ENCODE results near the gene STARD4. TPM values are rescaled to one million over a fixed set of nuclear protein-coding genes. Genes with fewer than 3 reads are reported as not detected.

STARD4 gene
- total RNA-seq, 1 donor from 2014 or later: 65.8 TPM

- Mint-ChIP-seq H3K27ac (no peak overlapping the region), H3K4me1 (peaks cover 23% of the 10 kb centered on the region), H3K36me3 (peaks cover 19% of the 10 kb centered on the region)
These were observed 9.4 kb downstream of the STARD4 start for GRCh38 chr5:111502956-111503355.

DNA sequence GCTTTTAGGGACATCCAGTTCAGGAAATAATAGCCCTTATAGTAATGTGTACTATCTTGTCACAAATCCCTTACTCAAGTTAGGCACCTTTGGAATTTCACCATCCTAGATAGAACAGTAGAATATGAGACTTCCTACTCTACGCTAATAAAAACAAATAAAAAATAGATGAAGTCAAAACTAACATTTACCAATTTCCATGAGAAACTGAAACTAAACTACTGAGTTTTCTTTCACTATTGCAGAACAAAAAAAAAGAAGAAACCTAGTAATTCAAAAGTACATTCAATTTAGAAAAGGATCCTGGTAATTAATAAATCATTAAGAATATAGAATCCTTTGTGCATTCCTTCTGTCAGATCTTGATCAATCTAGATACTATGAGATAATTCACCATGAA is 14.0 kb downstream of the STARD4 start:
- no peaks in the 10 kb centered on the region for H3K9me3 Mint-ChIP-seq
- TF ChIP-seq CTCF (IDR thresholded peaks at IDR 0.05; ENCODE audit: unreplicated experiment): no peak
- no peak for DNase-seq (ENCODE audit: low spot score in 2 of 2, unreplicated experiment in 2 of 2)
- H3K27me3 Mint-ChIP-seq (ENCODE audit: low read depth): no peaks in the 10 kb centered on the region
- peaks cover 25% of the 10 kb centered on the region for H3K36me3 Mint-ChIP-seq
- H3K4me1 Mint-ChIP-seq: peaks cover 29% of the 10 kb centered on the region
- no peak overlapping the region for H3K4me3 Mint-ChIP-seq
- H3K27ac Mint-ChIP-seq: peak overlapping the region; percentile 30

More at GRCh38 chr5:111502956-111503355, 9.4 kb downstream of the STARD4 start:
- no peak for TF ChIP-seq CTCF (IDR thresholded peaks at IDR 0.05; ENCODE audit: unreplicated experiment)
- Mint-ChIP-seq H3K27me3 (ENCODE audit: low read depth) (no peaks in the 10 kb centered on the region), H3K4me3 (no peak overlapping the region), H3K9me3 (no peaks in the 10 kb centered on the region)
- no peak for DNase-seq (ENCODE audit: low spot score in 2 of 2, unreplicated experiment in 2 of 2)

- DNase-seq (ENCODE audit: low spot score in 2 of 2, unreplicated experiment in 2 of 2): no peak
- no peak overlapping the region for H3K4me3 Mint-ChIP-seq
- peaks cover 18% of the 10 kb centered on the region for H3K36me3 Mint-ChIP-seq
- no peak overlapping the region for H3K27ac Mint-ChIP-seq
- H3K9me3 Mint-ChIP-seq: no peaks in the 10 kb centered on the region
- H3K4me1 Mint-ChIP-seq: peaks cover 32% of the 10 kb centered on the region
- no peak for TF ChIP-seq CTCF (IDR thresholded peaks at IDR 0.05; ENCODE audit: unreplicated experiment)
- H3K27me3 Mint-ChIP-seq (ENCODE audit: low read depth): no peaks in the 10 kb centered on the region
These were observed 17.2 kb downstream of the STARD4 start for GRCh38 chr5:111495159-111495558.

GRCh38 chr5:111494355-111494999 is 17.9 kb downstream of the STARD4 start:
- peaks cover 14% of the 10 kb centered on the region for H3K36me3 Mint-ChIP-seq
- no peak for DNase-seq (ENCODE audit: low spot score in 2 of 2, unreplicated experiment in 2 of 2)
- H3K9me3 Mint-ChIP-seq: no peaks in the 10 kb centered on the region
- no peak overlapping the region for H3K4me3 Mint-ChIP-seq
- TF ChIP-seq CTCF (IDR thresholded peaks at IDR 0.05; ENCODE audit: unreplicated experiment): no peak
- H3K27me3 Mint-ChIP-seq (ENCODE audit: low read depth): no peaks in the 10 kb centered on the region
- peak overlapping the region; percentile 76 for H3K27ac Mint-ChIP-seq
- H3K4me1 Mint-ChIP-seq: peaks cover 32% of the 10 kb centered on the region

- Mint-ChIP-seq H3K9me3 (no peaks in the 10 kb centered on the region), H3K27me3 (ENCODE audit: low read depth) (no peaks in the 10 kb centered on the region), H3K36me3 (peaks cover 7% of the 10 kb centered on the region), H3K27ac (peak overlapping the region; percentile 2), H3K4me1 (peaks cover 29% of the 10 kb centered on the region), H3K4me3 (no peak overlapping the region)
- TF ChIP-seq CTCF (IDR thresholded peaks at IDR 0.05; ENCODE audit: unreplicated experiment): no peak
- no peak for DNase-seq (ENCODE audit: low spot score in 2 of 2, unreplicated experiment in 2 of 2)
These were observed 19.3 kb downstream of the STARD4 start for GRCh38 chr5:111493031-111493430.

Data from mesothelial cell of epicardium (in vitro differentiated cells).